ENCODE measurements around the gene RNASE13.

The RNASE13 gene

DNA sequence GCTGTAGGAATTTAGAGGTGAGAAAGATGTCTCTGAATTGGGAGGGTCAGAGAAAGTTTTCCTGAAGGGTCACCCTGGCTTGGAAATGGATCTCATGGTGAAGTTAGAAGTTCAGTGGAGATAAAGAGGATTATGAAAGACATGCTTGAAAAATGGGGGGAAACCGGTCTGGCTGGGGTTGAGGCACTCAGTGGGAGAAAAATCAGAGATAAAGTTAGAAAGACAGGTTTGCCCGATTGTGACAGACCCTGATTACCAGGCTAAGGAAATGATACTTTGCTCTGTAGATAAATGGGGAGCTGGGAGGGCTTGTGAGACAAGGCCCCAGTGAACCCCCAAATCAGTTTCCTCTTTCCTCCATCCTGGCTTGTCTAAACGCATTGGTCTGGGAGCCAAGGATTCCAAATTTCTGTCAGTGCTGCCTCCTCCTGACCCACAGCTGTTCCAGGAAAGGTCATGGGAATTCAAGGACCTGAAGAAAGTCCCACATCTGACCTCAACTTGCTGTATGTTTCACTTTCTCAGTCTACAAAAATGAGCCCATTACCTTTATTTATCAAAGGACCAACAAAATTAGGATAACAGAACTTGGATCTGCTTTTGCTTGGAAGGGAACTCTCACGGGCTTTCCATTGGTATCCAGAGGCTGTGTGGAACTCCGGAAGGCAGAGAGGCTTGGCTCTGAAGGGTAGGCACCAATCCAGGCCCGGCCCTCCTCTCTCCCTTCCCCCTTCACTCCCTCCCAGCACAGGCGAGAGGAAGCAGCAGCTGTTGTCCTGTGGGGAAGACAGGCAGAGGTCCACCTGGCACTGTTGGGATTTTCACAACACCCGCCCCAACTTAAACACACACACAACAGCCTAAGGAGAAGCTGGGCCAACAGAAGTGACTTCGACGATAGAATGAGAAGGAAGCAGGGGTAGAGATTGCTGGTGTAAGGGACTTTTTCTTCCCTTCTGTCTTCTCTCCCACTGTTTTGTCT lies 4.1 kb upstream of the RNASE13 start:
- H3K79me2 ChIP-seq = no peaks in the 10 kb centered on the region
- H2AFZ ChIP-seq = peak overlapping the region; percentile 61
- no peaks in the 10 kb centered on the region for H3K9me3 ChIP-seq (ENCODE audit: control insufficient read depth, low read length)
- no peak overlapping the region for H3K4me3 ChIP-seq (ENCODE audit: low read depth, low read length)
- peak overlapping the region; percentile 87 for H3K27ac ChIP-seq
- no peaks in the 10 kb centered on the region for H3K36me3 ChIP-seq (ENCODE audit: control insufficient read depth, insufficient read depth, low read length)
- H3K27me3 ChIP-seq (ENCODE audit: control insufficient read depth, insufficient read depth, low read length) = no peaks in the 10 kb centered on the region
- peak overlapping the region; percentile 32 for H3K4me2 ChIP-seq (ENCODE audit: low read length)
- no peak overlapping the region for H3K9ac ChIP-seq
- peaks cover 63% of the 10 kb centered on the region for H3K4me1 ChIP-seq
- TF ChIP-seq, protein P1, sequence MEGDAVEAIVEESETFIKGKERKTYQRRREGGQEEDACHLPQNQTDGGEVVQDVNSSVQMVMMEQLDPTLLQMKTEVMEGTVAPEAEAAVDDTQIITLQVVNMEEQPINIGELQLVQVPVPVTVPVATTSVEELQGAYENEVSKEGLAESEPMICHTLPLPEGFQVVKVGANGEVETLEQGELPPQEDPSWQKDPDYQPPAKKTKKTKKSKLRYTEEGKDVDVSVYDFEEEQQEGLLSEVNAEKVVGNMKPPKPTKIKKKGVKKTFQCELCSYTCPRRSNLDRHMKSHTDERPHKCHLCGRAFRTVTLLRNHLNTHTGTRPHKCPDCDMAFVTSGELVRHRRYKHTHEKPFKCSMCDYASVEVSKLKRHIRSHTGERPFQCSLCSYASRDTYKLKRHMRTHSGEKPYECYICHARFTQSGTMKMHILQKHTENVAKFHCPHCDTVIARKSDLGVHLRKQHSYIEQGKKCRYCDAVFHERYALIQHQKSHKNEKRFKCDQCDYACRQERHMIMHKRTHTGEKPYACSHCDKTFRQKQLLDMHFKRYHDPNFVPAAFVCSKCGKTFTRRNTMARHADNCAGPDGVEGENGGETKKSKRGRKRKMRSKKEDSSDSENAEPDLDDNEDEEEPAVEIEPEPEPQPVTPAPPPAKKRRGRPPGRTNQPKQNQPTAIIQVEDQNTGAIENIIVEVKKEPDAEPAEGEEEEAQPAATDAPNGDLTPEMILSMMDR (IDR thresholded peaks at IDR 0.05) = no peak

- H3K4me3 ChIP-seq (ENCODE audit: low read depth, low read length) = no peak overlapping the region
- no peak overlapping the region for H2AFZ ChIP-seq
- TF ChIP-seq, protein P1 (IDR thresholded peaks at IDR 0.05) = no peak
- H3K4me1 ChIP-seq = peaks cover 47% of the 10 kb centered on the region
- H3K27ac ChIP-seq = no peak overlapping the region
- no peaks in the 10 kb centered on the region for H3K9me3 ChIP-seq (ENCODE audit: control insufficient read depth, low read length)
- no peaks in the 10 kb centered on the region for H3K79me2 ChIP-seq
- no peak overlapping the region for H3K4me2 ChIP-seq (ENCODE audit: low read length)
- H3K9ac ChIP-seq = no peak overlapping the region
- no peaks in the 10 kb centered on the region for H3K27me3 ChIP-seq (ENCODE audit: control insufficient read depth, insufficient read depth, low read length)
- H3K36me3 ChIP-seq (ENCODE audit: control insufficient read depth, insufficient read depth, low read length) = no peaks in the 10 kb centered on the region
Measured at GRCh38 chr14:21037156-21037555, 2.5 kb upstream of the RNASE13 start.

GRCh38 chr14:21036751-21037150 lies 2.1 kb upstream of the RNASE13 start:
- Histone ChIP-seq H3K36me3 (ENCODE audit: control insufficient read depth, insufficient read depth, low read length) (no peaks in the 10 kb centered on the region), H3K4me3 (ENCODE audit: low read depth, low read length) (no peak overlapping the region), H3K27ac (no peak overlapping the region), H3K9ac (no peak overlapping the region), H3K4me1 (peaks cover 43% of the 10 kb centered on the region), H3K4me2 (ENCODE audit: low read length) (no peak overlapping the region), H3K9me3 (ENCODE audit: control insufficient read depth, low read length) (no peaks in the 10 kb centered on the region), H2AFZ (no peak overlapping the region), H3K27me3 (ENCODE audit: control insufficient read depth, insufficient read depth, low read length) (no peaks in the 10 kb centered on the region), H3K79me2 (no peaks in the 10 kb centered on the region)
- TF ChIP-seq, protein P1 (IDR thresholded peaks at IDR 0.05) = no peak

GRCh38 chr14:21033133-21033698 lies 1.4 kb downstream of the RNASE13 start:
- Histone ChIP-seq H3K79me2 (no peaks in the 10 kb centered on the region), H3K36me3 (ENCODE audit: control insufficient read depth, insufficient read depth, low read length) (no peaks in the 10 kb centered on the region), H3K4me1 (peaks cover 14% of the 10 kb centered on the region), H3K4me3 (ENCODE audit: low read depth, low read length) (no peak overlapping the region), H3K27ac (no peak overlapping the region), H3K27me3 (ENCODE audit: control insufficient read depth, insufficient read depth, low read length) (no peaks in the 10 kb centered on the region), H3K9me3 (ENCODE audit: control insufficient read depth, low read length) (no peaks in the 10 kb centered on the region), H2AFZ (no peak overlapping the region), H3K4me2 (ENCODE audit: low read length) (no peak overlapping the region), H3K9ac (no peak overlapping the region)
- TF ChIP-seq, protein P1 (IDR thresholded peaks at IDR 0.05) = no peak
